G401.6 (cell line): ENCODE measurements around the gene RPS21.

ENCODE experiments used
- FAIRE-seq: peaks from 2 replicates; lab custom pipeline; 2012; peaks lifted over from hg19 to GRCh38; lab: Jason Lieb, UNC

The RPS21 gene

GRCh38 chr20:62378215-62378614 lies 8.7 kb upstream of the RPS21 start:
- no peak for FAIRE-seq

- FAIRE-seq, result no peak
Measured at GRCh38 chr20:62381202-62381797, 5.6 kb upstream of the RPS21 start.

GRCh38 chr20:62381842-62382241 lies 5.1 kb upstream of the RPS21 start:
- FAIRE-seq, result no peak

- FAIRE-seq, result no peak
Measured at GRCh38 chr20:62382306-62383198, 4.4 kb upstream of the RPS21 start.

GRCh38 chr20:62387219-62387913 lies 463 bp downstream of the RPS21 start:
- FAIRE-seq, result no peak

GRCh38 chr20:62387933-62388635 lies 1.2 kb downstream of the RPS21 start:
- FAIRE-seq, result no peak

- no peak for FAIRE-seq
Measured at GRCh38 chr20:62388839-62389600, 2.1 kb downstream of the RPS21 start.

GRCh38 chr20:62389601-62390087 lies 2.7 kb downstream of the RPS21 start:
- no peak for FAIRE-seq

- no peak for FAIRE-seq
Measured at GRCh38 chr20:62390317-62391164, 3.6 kb downstream of the RPS21 start.

- no peak for FAIRE-seq
Measured at GRCh38 chr20:62391165-62392076, 4.5 kb downstream of the RPS21 start.

- no peak for FAIRE-seq
Measured at GRCh38 chr20:62392077-62392418, 5.1 kb downstream of the RPS21 start.

GRCh38 chr20:62392621-62393334 lies 5.9 kb downstream of the RPS21 start:
- FAIRE-seq, result no peak

GRCh38 chr20:62393335-62393665 lies 6.4 kb downstream of the RPS21 start:
- no peak for FAIRE-seq

- FAIRE-seq, result no peak
Measured at GRCh38 chr20:62393830-62394229, 6.9 kb downstream of the RPS21 start.

GRCh38 chr20:62394248-62395245 lies 7.6 kb downstream of the RPS21 start:
- FAIRE-seq, result no peak

GRCh38 chr20:62395311-62396242 lies 8.7 kb downstream of the RPS21 start:
- FAIRE-seq, result no peak
